Stimulated activated CD8-positive, alpha-beta memory T cell treated with anti-CD3 and anti-CD28 coated beads, Interleukin-15, amount 100 ng/mL, for 24 hours (primary cell): ENCODE data around the gene TYW5.
"Not testable (repeated sequence)": the region's sequence is repeated elsewhere in the genome, so short reads cannot be mapped to it uniquely, and the experiment has no call there.

Experiments
- DNase-seq: peaks from one replicate; pipeline ENCODE4 v3.0.0-alpha.2; 2020; ENCODE audit warnings: low read depth

Gene TYW5

GRCh38 chr2:199914372-199914958, 40.8 kb downstream of the TYW5 start:
- DNase-seq: no peak

GRCh38 chr2:199912553-199913114, 42.7 kb downstream of the TYW5 start:
- not testable (repeated sequence) for DNase-seq

GRCh38 chr2:199911877-199912161, 43.5 kb downstream of the TYW5 start:
- no peak for DNase-seq

- peak; percentile 82 for DNase-seq
Observed at GRCh38 chr2:199911052-199911876, 44.0 kb downstream of the TYW5 start, which contains the start of gene C2orf69. Gene C2orf69 (plus strand): TSS chr2:199911293. CDS start chr2:199911439, 146 bp downstream.

- no peak for DNase-seq
Observed at GRCh38 chr2:199910338-199911051, 44.8 kb downstream of the TYW5 start.

- no peak for DNase-seq
Observed at GRCh38 chr2:199907008-199907714, 48.1 kb downstream of the TYW5 start.

- DNase-seq: no peak
Observed at GRCh38 chr2:199903111-199903510, 52.2 kb downstream of the TYW5 start.

- no peak for DNase-seq
Observed at GRCh38 chr2:199902486-199903110, 52.7 kb downstream of the TYW5 start.

- DNase-seq: no peak
Observed at GRCh38 chr2:199901942-199902341, 53.3 kb downstream of the TYW5 start.

- no peak for DNase-seq
Observed at GRCh38 chr2:199896617-199897016, 58.7 kb downstream of the TYW5 start.

- no peak for DNase-seq
Observed at GRCh38 chr2:199895406-199895805, 59.9 kb downstream of the TYW5 start.

GRCh38 chr2:199883474-199884212, 71.6 kb downstream of the TYW5 start:
- no peak for DNase-seq

- no peak for DNase-seq
Observed at GRCh38 chr2:199882667-199883066, 72.6 kb downstream of the TYW5 start.
